ENCODE results near the gene ITPR2.

GRCh38 chr12:26445909-26446308, 387.1 kb downstream of the ITPR2 start:
- TF ChIP-seq CTCF (IDR thresholded peaks at IDR 0.05) (no peak), RFX5 (IDR thresholded peaks at IDR 0.05) (no peak), JUNB (IDR thresholded peaks at IDR 0.05) (no peak), CBX8 (IDR thresholded peaks at IDR 0.05) (no peak), USF2 (IDR thresholded peaks at IDR 0.05) (no peak), CEBPB (IDR thresholded peaks at IDR 0.05) (no peak), JUN (IDR thresholded peaks at IDR 0.05) (no peak)

Measured in A549 (cell line).